ENCODE data around the gene EPS8L2. TPM values are rescaled to one million over a fixed set of nuclear protein-coding genes. Genes with fewer than 3 reads are reported as not detected.

EPS8L2 gene
- total and polyA plus RNA-seq, 2 of the 4 experiments (the other 2 are of a cell fraction), result 17.2 to 39.4 TPM

DNA sequence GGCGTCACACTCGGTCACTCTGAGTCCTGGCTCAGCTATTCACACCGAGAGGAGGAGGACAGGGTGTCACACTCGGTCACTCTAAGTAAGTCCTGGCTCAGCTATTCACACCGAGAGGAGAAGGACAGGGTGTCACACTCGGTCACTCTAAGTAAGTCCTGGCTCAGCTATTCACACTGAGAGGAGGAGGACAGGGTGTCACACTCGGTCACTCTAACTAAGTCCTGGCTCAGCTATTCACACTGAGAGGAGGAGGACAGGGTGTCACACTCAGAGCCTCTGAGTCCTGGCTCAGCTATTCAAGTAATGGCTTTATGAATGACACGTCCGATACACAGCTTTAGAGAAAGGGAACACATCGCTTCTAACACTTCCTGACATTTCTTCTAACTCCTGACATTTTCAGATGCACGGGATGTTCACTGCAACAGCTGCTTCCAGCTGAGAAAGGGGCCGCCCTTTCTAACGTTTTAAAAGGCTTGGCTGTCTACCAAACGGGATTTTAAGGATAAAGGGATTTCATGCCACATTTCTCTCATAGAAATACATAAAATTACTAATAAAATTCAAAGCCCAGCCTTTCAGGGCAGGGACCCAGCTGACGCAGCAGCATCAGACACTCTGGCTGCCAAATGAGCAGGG, 40.8 kb upstream of the EPS8L2 start:
- peak overlapping the region; percentile 20; the same call in 1 of the 2 replicates for H3K27ac ChIP-seq (ENCODE audit: insufficient read depth, low read length)
- peaks cover 13 to 23% of the 10 kb centered on the region in 2 experiments; a peak in 3 of 4 replicates for H3K79me1 ChIP-seq (ENCODE audit: low read depth in 1 of 2, low read length in 2 of 2)
- no peak overlapping the region for H2BK5ac ChIP-seq (ENCODE audit: low read depth, low read length, poor library complexity, severe bottlenecking)
- H3K56ac ChIP-seq (ENCODE audit: extremely low read depth, insufficient read depth, low read length), result no peak overlapping the region
- in situ Hi-C loops (cut with MboI; ENCODE audit: low sequenced_read_pairs) (no loop called here), intact Hi-C loops (cut with micrococcal nuclease) (no loop called here), dilution Hi-C loops (cut with HindIII; ENCODE audit: low sequenced_read_pairs, unreplicated experiment) (no loop called here)
- H3K9ac ChIP-seq (ENCODE audit: low read depth, low read length), result no peak overlapping the region
- H2BK15ac ChIP-seq (ENCODE audit: low read depth, low read length), result no peak overlapping the region
- no peak overlapping the region for H3K4me3 ChIP-seq (ENCODE audit: insufficient read depth, low read depth, low read length)
- H3K4ac ChIP-seq (ENCODE audit: low read depth, low read length), result no peak overlapping the region
- WGBS, 2 experiments (ENCODE audit: extremely low coverage in 2 of 2, insufficient read length in 1 of 2), result 100% methylated on average over 1 of the region's 15 CpGs; no CpG with 5 or more reads in 1 of the 2 experiments
- no peak overlapping the region; the same call in 1 of the 2 replicates for H3K14ac ChIP-seq (replicated peaks; ENCODE audit: low read depth, low read length)
- POLR2A ChIA-PET (ENCODE audit: unreplicated experiment), result no interaction called here
- no peak overlapping the region for H2AFZ ChIP-seq (replicated peaks; ENCODE audit: low read length, poor library complexity)
- no peaks in the 10 kb centered on the region for H3K9me3 ChIP-seq (ENCODE audit: control insufficient read depth, insufficient read depth, low read length)
- H4K20me1 ChIP-seq (ENCODE audit: insufficient read depth, low read length), result peaks cover 8% of the 10 kb centered on the region
- no peak overlapping the region for H2AK5ac ChIP-seq (ENCODE audit: low read depth, low read length)
- no peak overlapping the region for H3K4me2 ChIP-seq (ENCODE audit: low read depth, low read length)
- TF ChIP-seq NFE2L2 (IDR thresholded peaks at IDR 0.05; ENCODE audit: low read depth, low read length) (no peak), MXI1 (IDR thresholded peaks at IDR 0.05; ENCODE audit: borderline replicate concordance, low read depth, low read length) (no peak), POLR2A (IDR thresholded peaks at IDR 0.05; ENCODE audit: low read depth, low read length) (no peak), BHLHE40 (IDR thresholded peaks at IDR 0.05; ENCODE audit: low read depth, low read length) (no peak), RCOR1 (IDR thresholded peaks at IDR 0.05; ENCODE audit: insufficient replicate concordance, low read length) (no peak), SMC3 (IDR thresholded peaks at IDR 0.05; ENCODE audit: low read depth, low read length) (no peak)
- no TSS peak for BruUV-seq (replicated peaks)
- H3K9me1 ChIP-seq (ENCODE audit: insufficient read depth, low read length), result no peaks in the 10 kb centered on the region
- no peak overlapping the region for H4K5ac ChIP-seq (ENCODE audit: low read depth, low read length)
- peaks cover 22% of the 10 kb centered on the region for H3K36me3 ChIP-seq (ENCODE audit: control insufficient read depth, insufficient read depth, low read length)
- no peaks in the 10 kb centered on the region for H3K27me3 ChIP-seq (ENCODE audit: control insufficient read depth, insufficient read depth, low read length)
- H3K4me1 ChIP-seq (ENCODE audit: control insufficient read depth, insufficient read depth, low read length), result peaks cover 5% of the 10 kb centered on the region; the same call in 1 of the 2 replicates
- no peak overlapping the region for H2BK120ac ChIP-seq (ENCODE audit: low read depth, low read length)
- no peak overlapping the region for H2BK20ac ChIP-seq (ENCODE audit: low read depth, low read length)
- H3K18ac ChIP-seq (ENCODE audit: low read depth, low read length), result no peak overlapping the region
- CTCF ChIA-PET, result no interaction called here
- DNase-seq (no peak), ATAC-seq (ENCODE audit: low read depth) (no peak)
- no peak overlapping the region for H2AK9ac ChIP-seq (replicated peaks; ENCODE audit: low read depth, low read length, poor library complexity)
- no peak overlapping the region for H4K8ac ChIP-seq (ENCODE audit: low read depth in 2 of 2, low read length in 2 of 2)
- no peak overlapping the region; the same call in 1 of the 2 replicates for H3K23ac ChIP-seq (ENCODE audit: low read depth, low read length)
- no peak overlapping the region for H4K91ac ChIP-seq (ENCODE audit: insufficient read depth, low read depth, low read length)
